ENCODE measurements around the gene DUSP8.

The DUSP8 gene

DNA sequence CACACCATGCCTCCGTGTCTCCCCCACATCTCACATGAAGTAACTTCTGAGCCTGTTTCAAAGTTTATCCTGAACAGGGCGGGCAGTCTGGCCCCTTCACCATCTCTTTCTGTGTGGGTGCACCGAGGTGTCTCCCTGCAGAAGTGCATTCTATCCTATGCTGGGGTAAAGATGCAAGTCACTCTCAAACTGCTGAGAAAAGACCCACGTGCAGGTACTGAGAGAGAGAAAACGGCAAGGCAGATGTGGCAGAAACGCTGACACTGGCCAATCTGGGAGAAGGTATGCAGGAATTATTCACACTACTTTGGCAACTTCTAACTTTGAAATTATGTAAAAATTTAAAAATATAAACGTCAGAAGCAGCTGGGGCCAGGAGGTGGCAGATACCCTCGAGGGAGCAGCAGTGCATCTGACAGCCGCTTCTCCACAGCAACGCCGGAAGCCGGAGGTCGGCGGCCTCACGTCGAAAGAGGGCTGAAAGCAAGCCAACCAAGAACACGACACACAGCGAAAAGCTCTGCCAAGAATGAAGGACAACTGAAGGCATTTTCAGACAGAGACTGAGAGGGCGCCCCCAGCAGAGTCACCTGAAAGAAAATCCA is 51.3 kb downstream of the DUSP8 start:
- no peak for DNase-seq (ENCODE audit: low read depth)
- no peak overlapping the region for H3K4me3 ChIP-seq (ENCODE audit: low read depth, low read length)
- no peak for TF ChIP-seq CTCF (IDR thresholded peaks at IDR 0.05; ENCODE audit: control insufficient read depth, extremely low read depth, insufficient read depth)

GRCh38 chr11:1520209-1520662 is 51.8 kb downstream of the DUSP8 start:
- no peak for TF ChIP-seq CTCF (IDR thresholded peaks at IDR 0.05; ENCODE audit: control insufficient read depth, extremely low read depth, insufficient read depth)
- no peak overlapping the region for H3K4me3 ChIP-seq (ENCODE audit: low read depth, low read length)
- no peak for DNase-seq (ENCODE audit: low read depth)

DNA sequence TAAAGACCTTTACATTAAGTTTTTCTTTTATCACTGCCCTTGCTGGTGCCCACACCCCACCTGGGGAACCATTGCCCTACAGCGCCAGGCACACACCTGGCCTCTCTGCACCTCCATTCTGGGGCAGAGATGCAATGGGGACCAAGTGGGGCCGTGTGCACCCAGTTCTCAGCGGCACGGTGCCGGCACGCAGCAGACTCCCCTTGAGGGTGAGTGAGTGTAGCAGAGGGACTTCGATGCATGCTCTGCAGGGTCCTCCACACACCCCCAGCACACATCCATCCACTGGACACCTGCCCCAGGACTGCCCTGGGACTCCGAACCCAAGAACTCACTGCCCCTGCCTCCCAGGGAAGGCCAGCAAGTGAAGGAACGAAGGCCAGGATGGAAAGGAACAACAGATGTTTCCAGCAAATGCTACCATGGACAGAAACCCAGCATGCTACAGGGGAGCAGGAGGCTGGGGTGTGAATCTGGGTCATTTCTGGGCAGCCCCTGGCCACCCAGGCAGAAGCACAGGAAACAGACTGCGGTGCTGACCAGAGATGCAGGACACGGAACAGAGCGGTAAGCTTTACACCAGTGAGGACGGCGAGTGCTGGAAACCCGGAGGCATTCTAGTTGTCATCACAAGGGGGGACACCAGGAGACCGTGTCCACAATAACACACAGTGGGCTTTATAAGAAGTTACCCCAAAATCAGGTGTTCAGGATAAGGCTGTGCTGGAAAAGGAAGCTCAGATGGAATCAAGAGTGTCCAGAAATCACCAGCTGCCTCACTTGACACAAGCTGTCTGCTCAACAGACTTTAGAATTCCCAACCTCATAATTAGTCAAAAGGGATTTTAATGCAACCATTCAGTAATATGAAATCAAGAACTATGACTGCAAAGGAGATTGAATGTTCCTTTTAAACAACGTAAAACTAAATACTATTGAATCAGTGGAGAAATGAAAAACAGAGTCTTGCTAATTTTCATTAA is 52.8 kb downstream of the DUSP8 start:
- no peak for DNase-seq (ENCODE audit: low read depth)
- TF ChIP-seq CTCF (IDR thresholded peaks at IDR 0.05; ENCODE audit: control insufficient read depth, extremely low read depth, insufficient read depth) = no peak

GRCh38 chr11:1518301-1518700 is 53.8 kb downstream of the DUSP8 start:
- H3K4me3 ChIP-seq (ENCODE audit: low read depth, low read length) = no peak overlapping the region
- TF ChIP-seq CTCF (IDR thresholded peaks at IDR 0.05; ENCODE audit: control insufficient read depth, extremely low read depth, insufficient read depth) = no peak
- no peak for DNase-seq (ENCODE audit: low read depth)

More for the DNA sequence above, 52.8 kb downstream of the DUSP8 start:
- H3K4me3 ChIP-seq (ENCODE audit: low read depth, low read length) = no peak overlapping the region

- DNase-seq (ENCODE audit: low read depth) = no peak
- TF ChIP-seq CTCF (IDR thresholded peaks at IDR 0.05; ENCODE audit: control insufficient read depth, extremely low read depth, insufficient read depth) = no peak
- no peak overlapping the region for H3K4me3 ChIP-seq (ENCODE audit: low read depth, low read length)
Observed at GRCh38 chr11:1517117-1518005, 54.7 kb downstream of the DUSP8 start.

- no peak for DNase-seq (ENCODE audit: low read depth)
- no peak for TF ChIP-seq CTCF (IDR thresholded peaks at IDR 0.05; ENCODE audit: control insufficient read depth, extremely low read depth, insufficient read depth)
- H3K4me3 ChIP-seq (ENCODE audit: low read depth, low read length) = no peak overlapping the region
Observed at GRCh38 chr11:1516273-1517067, 55.6 kb downstream of the DUSP8 start.

All from LNCaP clone FGC (cell line).